AG04449 (cell line): ENCODE measurements around the gene SERPING1.

Source experiments
- CTCF ChIA-PET: fragments of 350-600 bp; formaldehyde crosslinking; extraction: SDS; loops from one replicate; lab custom pipeline; 2021; ENCODE audit warnings: antibody characterized with exemption; lab: Yijun Ruan, JAX
- POLR2A ChIA-PET: fragments of 400-600, 350-600 bp; formaldehyde crosslinking; extraction: SDS; loops from one replicate; lab custom pipeline; 2020; ENCODE audit warnings: antibody characterized with exemption, inconsistent platforms; lab: Yijun Ruan, JAX
- DNase-seq: peaks from one replicate; pipeline ENCODE4 v3.0.0-alpha.2; 2010; ENCODE audit warnings: low read depth, low spot score
- H3K4me3 ChIP-seq: 2 replicates; pipeline ENCODE4 v1.5.1; 2011; ENCODE audit warnings: low read depth, mild to moderate bottlenecking, control low read depth, low read length
- TF ChIP-seq, protein P1 (sequence below): IDR thresholded peaks from one replicate; pipeline ENCODE4 v1.5.1; 2011; ENCODE audit warnings: mild to moderate bottlenecking, moderate library complexity, low read length, control low read depth, inconsistent platforms; ENCODE audit not compliant: insufficient read depth; ENCODE audit errors: missing control alignments

Gene SERPING1

DNA sequence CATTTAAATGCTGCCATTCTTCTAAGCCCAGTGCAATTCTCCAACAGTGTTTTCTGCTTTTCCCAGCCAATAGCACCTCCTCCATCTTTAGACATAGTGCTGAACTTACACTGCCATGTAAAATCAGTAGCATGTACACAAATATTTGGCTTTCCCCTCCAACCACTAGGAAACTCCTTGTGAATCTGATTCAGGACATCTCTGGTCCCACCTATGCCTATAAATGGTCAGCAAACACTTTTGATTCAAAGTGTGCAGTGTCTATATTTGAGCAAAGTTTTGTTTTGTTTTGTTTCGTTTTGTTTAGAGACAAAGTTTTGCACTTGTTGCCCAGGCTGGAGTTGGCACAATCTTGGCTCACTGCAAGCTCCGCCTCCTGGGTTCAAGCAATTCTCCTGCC, 27.4 kb downstream of the SERPING1 start:
- TF ChIP-seq, protein P1, sequence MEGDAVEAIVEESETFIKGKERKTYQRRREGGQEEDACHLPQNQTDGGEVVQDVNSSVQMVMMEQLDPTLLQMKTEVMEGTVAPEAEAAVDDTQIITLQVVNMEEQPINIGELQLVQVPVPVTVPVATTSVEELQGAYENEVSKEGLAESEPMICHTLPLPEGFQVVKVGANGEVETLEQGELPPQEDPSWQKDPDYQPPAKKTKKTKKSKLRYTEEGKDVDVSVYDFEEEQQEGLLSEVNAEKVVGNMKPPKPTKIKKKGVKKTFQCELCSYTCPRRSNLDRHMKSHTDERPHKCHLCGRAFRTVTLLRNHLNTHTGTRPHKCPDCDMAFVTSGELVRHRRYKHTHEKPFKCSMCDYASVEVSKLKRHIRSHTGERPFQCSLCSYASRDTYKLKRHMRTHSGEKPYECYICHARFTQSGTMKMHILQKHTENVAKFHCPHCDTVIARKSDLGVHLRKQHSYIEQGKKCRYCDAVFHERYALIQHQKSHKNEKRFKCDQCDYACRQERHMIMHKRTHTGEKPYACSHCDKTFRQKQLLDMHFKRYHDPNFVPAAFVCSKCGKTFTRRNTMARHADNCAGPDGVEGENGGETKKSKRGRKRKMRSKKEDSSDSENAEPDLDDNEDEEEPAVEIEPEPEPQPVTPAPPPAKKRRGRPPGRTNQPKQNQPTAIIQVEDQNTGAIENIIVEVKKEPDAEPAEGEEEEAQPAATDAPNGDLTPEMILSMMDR, result no peak
- DNase-seq, result no peak
- no peak overlapping the region for H3K4me3 ChIP-seq
- ChIA-PET POLR2A (no interaction called here), CTCF (interaction anchor here (1.2 to 2.3 kb wide), 3 partner anchors 13 to 57 kb away, joined by 3 to 7 read pairs (median 5); partner anchors contain the start of gene UBE2L6)

DNA sequence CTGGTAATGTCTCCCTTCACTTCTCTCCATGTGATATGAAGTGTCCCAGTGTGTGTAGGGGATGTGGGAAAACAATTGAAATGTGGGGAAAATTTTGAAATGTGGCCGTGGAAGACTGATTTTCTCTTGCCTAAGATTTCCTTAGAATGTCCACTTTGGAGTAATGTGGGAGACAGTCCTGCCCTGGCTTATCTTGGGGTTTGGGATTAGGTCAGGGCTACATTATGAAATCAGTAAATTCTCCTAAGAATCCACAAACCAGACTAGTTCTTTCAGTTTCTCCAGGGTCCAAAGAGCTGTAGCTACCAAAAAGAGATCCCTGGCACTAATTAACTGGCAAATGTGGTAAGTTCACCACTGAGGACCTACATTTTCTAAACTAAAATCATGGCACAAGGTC, 29.4 kb downstream of the SERPING1 start:
- TF ChIP-seq, protein P1, result no peak
- CTCF ChIA-PET, result interaction anchor here (2.2 to 2.3 kb wide), 2 partner anchors 13 to 18 kb away, joined by 7 to 10 read pairs; no protein-coding TSS in a partner anchor
- H3K4me3 ChIP-seq, result no peak overlapping the region
- no peak for DNase-seq
- POLR2A ChIA-PET, result no interaction called here

DNA sequence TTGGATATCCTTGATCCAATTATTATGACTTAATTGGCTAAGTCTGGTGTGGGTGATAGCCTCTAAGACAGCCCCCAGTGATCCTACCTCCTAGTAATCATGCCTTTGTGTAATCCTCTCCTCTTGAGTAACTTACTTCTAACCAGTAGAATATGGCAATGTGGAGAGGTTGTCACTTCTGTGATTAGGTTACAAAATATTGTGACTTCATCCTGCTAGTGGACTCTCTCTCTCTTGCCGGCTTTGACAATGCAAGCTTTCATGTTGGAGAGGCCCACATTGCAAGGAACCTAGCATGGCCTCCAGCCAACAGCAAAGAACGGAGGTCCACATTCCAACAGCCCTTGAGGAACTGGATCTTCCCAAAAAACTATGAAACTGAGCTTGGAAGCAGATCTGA, 32.7 kb downstream of the SERPING1 start:
- H3K4me3 ChIP-seq, result no peak overlapping the region
- DNase-seq, result no peak
- CTCF ChIA-PET, result interaction anchor here (1.1 to 3.6 kb wide), 4 partner anchors 10 to 62 kb away, joined by 3 to 17 read pairs (median 11); partner anchors contain the start of gene UBE2L6
- TF ChIP-seq, protein P1, result no peak
- POLR2A ChIA-PET, result no interaction called here

DNA sequence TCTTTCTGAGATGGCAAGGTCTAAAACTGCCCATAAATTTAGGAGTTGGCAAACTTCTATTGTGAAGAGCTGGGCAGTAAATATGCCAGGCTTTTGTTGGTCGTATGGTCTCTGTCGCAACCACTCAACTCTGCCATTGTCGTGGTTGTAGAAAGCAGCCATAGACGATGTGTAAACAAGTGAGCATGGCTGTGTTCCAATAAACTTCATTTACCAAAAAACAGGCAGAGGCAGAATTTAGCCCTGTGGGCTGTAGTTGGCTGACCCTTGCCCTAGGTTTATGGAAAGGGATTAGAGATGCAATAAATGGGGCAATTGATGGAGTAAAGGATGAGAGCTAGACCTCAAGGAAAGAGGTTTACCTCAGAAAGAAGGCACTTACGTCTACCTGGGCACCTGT, 34.6 kb downstream of the SERPING1 start:
- POLR2A ChIA-PET, result no interaction called here
- CTCF ChIA-PET, result interaction anchor here (2.9 to 3.6 kb wide), 3 partner anchors 8 to 64 kb away, joined by 9 to 17 read pairs (median 13); partner anchors contain the start of gene UBE2L6
- no peak for DNase-seq
- H3K4me3 ChIP-seq, result no peak overlapping the region
- TF ChIP-seq, protein P1, result no peak

DNA sequence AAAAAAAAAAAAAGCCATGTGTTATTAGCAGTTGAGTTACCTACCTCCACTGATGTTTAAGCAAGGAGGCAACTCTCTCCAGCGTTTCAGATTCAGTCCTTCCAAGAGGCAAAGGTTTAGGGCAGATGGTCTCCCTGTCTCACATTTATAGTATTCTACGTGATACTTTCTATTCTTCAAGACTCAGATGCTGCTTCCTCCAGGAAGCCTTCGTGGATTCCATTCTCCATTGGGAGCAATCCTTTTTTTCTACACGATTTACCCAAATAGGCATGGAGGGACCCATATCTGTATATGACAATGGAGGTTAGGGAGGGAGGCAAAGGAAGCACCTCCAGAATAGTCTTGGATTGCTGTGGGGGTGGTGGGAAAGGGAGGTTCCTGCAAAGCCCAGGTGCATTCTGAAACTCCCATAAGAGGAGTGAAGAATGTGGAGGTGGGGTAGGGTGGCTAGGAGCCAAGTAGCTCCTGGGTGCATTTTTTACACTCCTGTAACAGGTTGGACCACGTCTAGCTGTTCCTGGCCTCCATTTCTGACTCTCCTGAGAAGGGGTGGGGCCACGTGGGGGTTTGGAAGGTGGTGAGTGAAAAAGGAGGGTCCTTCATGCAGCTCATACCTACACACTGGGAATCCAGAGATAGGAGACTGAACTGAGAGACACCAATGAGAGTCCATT, 36.0 kb downstream of the SERPING1 start:
- TF ChIP-seq, protein P1, result no peak
- DNase-seq, result no peak
- POLR2A ChIA-PET, result no interaction called here
- CTCF ChIA-PET, result interaction anchor here (0.9 to 3.6 kb wide), 4 partner anchors 11 to 140 kb away, joined by 3 to 17 read pairs (median 7); partner anchors contain the start of gene UBE2L6
- no peak overlapping the region for H3K4me3 ChIP-seq

DNA sequence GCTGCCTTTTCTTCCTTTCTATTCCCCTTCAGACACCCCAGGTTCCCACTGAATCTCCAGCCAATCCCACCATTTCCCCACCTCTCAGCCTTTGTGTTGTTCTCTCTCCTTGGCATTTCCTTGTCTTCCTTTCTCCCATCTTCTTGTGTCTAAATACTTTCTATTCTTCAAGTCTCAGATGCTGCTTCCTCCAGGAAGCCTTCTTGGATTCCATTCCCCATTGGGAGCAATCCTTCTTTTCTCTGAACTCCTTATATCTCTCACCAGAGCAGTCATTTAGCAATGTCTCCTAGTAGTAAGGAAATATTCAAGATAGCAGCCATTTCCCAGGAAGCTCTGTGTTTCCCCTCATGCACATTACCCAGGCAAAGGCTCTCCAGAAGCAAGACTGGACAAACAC, 36.8 kb downstream of the SERPING1 start:
- no peak overlapping the region for H3K4me3 ChIP-seq
- TF ChIP-seq, protein P1, result no peak
- POLR2A ChIA-PET, result no interaction called here
- CTCF ChIA-PET, result interaction anchor here (0.9 to 1.7 kb wide), 5 partner anchors 10 to 141 kb away, joined by 3 to 9 read pairs (median 5); partner anchors contain the start of gene UBE2L6
- DNase-seq, result no peak
